Measurements from ENCODE around the gene SORCS3. TPM values are rescaled to one million over a fixed set of nuclear protein-coding genes. Genes with fewer than 3 reads are reported as not detected.

The SORCS3 gene
- total and polyA plus RNA-seq, 2 of the 4 experiments (the other 2 are of a cell fraction), result not detected

- Histone ChIP-seq H2AK9ac (replicated peaks; ENCODE audit: low read depth, low read length, poor library complexity) (no peak overlapping the region), H3K23ac (ENCODE audit: low read depth, low read length) (no peak overlapping the region), H3K9ac (ENCODE audit: low read depth, low read length) (no peak overlapping the region), H4K5ac (ENCODE audit: low read depth, low read length) (no peak overlapping the region), H3K14ac (replicated peaks; ENCODE audit: low read depth, low read length) (no peak overlapping the region), H3K56ac (ENCODE audit: extremely low read depth, insufficient read depth, low read length) (no peak overlapping the region), H3K4me3 (ENCODE audit: insufficient read depth, low read depth, low read length) (no peak overlapping the region), H2AK5ac (ENCODE audit: low read depth, low read length) (no peak overlapping the region), H4K8ac (ENCODE audit: low read depth in 2 of 2, low read length in 2 of 2) (no peak overlapping the region), H3K4ac (ENCODE audit: low read depth, low read length) (no peak overlapping the region), H2BK15ac (ENCODE audit: low read depth, low read length) (no peak overlapping the region), H2AFZ (replicated peaks; ENCODE audit: low read length, poor library complexity) (no peak overlapping the region), H4K20me1 (ENCODE audit: insufficient read depth, low read length) (no peaks in the 10 kb centered on the region), H3K9me3 (ENCODE audit: control insufficient read depth, insufficient read depth, low read length) (peaks cover 8% of the 10 kb centered on the region), H4K91ac (ENCODE audit: insufficient read depth, low read depth, low read length) (no peak overlapping the region), H3K9me1 (ENCODE audit: insufficient read depth, low read length) (no peaks in the 10 kb centered on the region), H3K4me1 (ENCODE audit: control insufficient read depth, insufficient read depth, low read length) (no peaks in the 10 kb centered on the region), H2BK20ac (ENCODE audit: low read depth, low read length) (no peak overlapping the region), H3K27ac (ENCODE audit: insufficient read depth, low read length) (no peak overlapping the region), H2BK120ac (ENCODE audit: low read depth, low read length) (no peak overlapping the region), H2BK5ac (ENCODE audit: low read depth, low read length, poor library complexity, severe bottlenecking) (no peak overlapping the region), H3K36me3 (ENCODE audit: control insufficient read depth, insufficient read depth, low read length) (no peaks in the 10 kb centered on the region), H3K27me3 (ENCODE audit: control insufficient read depth, insufficient read depth, low read length) (no peaks in the 10 kb centered on the region), H3K79me1 (ENCODE audit: low read depth in 1 of 2, low read length in 2 of 2) (no peaks in the 10 kb centered on the region), H3K18ac (ENCODE audit: low read depth, low read length) (no peak overlapping the region), H3K4me2 (ENCODE audit: low read depth, low read length) (no peak overlapping the region)
- intact Hi-C loops (cut with micrococcal nuclease), result no loop called here
- DNase-seq (no peak), ATAC-seq (ENCODE audit: low read depth) (no peak)
- WGBS, 2 experiments (ENCODE audit: extremely low coverage in 2 of 2, insufficient read length in 1 of 2), result no CpG with 5 or more reads among the region's 3 CpGs
- POLR2A ChIA-PET (ENCODE audit: unreplicated experiment), result no interaction called here
- in situ Hi-C loops (cut with MboI; ENCODE audit: low sequenced_read_pairs), result no loop called here
- dilution Hi-C loops (cut with HindIII; ENCODE audit: low sequenced_read_pairs, unreplicated experiment), result no loop called here
- no TSS peak for BruUV-seq (replicated peaks)
- CTCF ChIA-PET, result no interaction called here
- TF ChIP-seq RAD21 (IDR thresholded peaks at IDR 0.05; ENCODE audit: low read length) (no peak), BHLHE40 (IDR thresholded peaks at IDR 0.05; ENCODE audit: low read depth, low read length) (no peak), NFE2L2 (IDR thresholded peaks at IDR 0.05; ENCODE audit: low read depth, low read length) (no peak), SMC3 (IDR thresholded peaks at IDR 0.05; ENCODE audit: low read depth, low read length) (no peak), ELK1 (IDR thresholded peaks at IDR 0.05; ENCODE audit: borderline replicate concordance, low read depth, low read length) (no peak), POLR2A (IDR thresholded peaks at IDR 0.05; ENCODE audit: low read depth, low read length) (no peak), CTCF (conservative IDR thresholded peaks at IDR 0.05; ENCODE audit: low read depth, low read length) (no peak), USF2 (IDR thresholded peaks at IDR 0.05; ENCODE audit: low read depth, low read length) (no peak), RCOR1 (IDR thresholded peaks at IDR 0.05; ENCODE audit: insufficient replicate concordance, low read length) (no peak), CHD1 (IDR thresholded peaks at IDR 0.05; ENCODE audit: low read depth, low read length) (no peak), RFX5 (IDR thresholded peaks at IDR 0.05; ENCODE audit: low read depth, low read length) (no peak), MXI1 (IDR thresholded peaks at IDR 0.05; ENCODE audit: borderline replicate concordance, low read depth, low read length) (no peak), CEBPB (IDR thresholded peaks at IDR 0.05; ENCODE audit: low read depth, low read length) (no peak), FOS (IDR thresholded peaks at IDR 0.05; ENCODE audit: low read depth, low read length) (no peak), MAZ (IDR thresholded peaks at IDR 0.05; ENCODE audit: borderline replicate concordance, low read depth, low read length) (no peak)
These were observed 617.1 kb downstream of the SORCS3 start for GRCh38 chr10:105258036-105258673.

Measured in IMR-90 (cell line).